Inflammatory macrophage treated with lipopolysaccharide for 4 hours (primary cell): ENCODE measurements around the gene KLHL4.
"Not testable (repeated sequence)": the region's sequence is repeated elsewhere in the genome, so short reads cannot be mapped to it uniquely, and the experiment has no call there.

Experiments
- DNase-seq: peaks from one replicate; pipeline ENCODE4 v3.0.0-alpha.2; 2020

The KLHL4 gene, protein sequence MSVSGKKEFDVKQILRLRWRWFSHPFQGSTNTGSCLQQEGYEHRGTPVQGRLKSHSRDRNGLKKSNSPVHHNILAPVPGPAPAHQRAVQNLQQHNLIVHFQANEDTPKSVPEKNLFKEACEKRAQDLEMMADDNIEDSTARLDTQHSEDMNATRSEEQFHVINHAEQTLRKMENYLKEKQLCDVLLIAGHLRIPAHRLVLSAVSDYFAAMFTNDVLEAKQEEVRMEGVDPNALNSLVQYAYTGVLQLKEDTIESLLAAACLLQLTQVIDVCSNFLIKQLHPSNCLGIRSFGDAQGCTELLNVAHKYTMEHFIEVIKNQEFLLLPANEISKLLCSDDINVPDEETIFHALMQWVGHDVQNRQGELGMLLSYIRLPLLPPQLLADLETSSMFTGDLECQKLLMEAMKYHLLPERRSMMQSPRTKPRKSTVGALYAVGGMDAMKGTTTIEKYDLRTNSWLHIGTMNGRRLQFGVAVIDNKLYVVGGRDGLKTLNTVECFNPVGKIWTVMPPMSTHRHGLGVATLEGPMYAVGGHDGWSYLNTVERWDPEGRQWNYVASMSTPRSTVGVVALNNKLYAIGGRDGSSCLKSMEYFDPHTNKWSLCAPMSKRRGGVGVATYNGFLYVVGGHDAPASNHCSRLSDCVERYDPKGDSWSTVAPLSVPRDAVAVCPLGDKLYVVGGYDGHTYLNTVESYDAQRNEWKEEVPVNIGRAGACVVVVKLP

GRCh38 chrX:87517571-87518141 lies at the start of gene KLHL4:
TSS of gene KLHL4 (plus strand) at chrX:87517802. CDS start at chrX:87517894, 92 bp downstream.
- no peak for DNase-seq

DNA sequence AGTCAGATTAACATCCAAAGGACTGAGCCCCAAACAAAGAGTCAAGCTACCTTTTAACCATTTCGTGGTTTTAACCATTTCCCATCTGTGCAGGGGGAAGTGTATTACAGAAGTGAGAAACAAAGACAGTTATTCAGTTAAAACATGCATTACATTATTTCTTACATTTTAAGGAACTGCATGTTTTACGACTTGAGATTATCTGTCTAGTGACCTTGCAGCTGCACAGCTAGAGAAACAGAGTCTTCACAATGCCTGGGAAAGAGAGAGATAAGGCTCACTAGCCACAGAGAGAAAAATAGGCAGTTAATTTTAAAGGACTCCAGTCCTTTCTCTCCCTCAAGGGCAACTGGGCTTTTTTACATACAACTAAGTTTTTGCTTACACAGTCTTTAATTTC lies 48.7 kb upstream of the KLHL4 start:
- no peak for DNase-seq

GRCh38 chrX:87475793-87476192 lies 41.8 kb upstream of the KLHL4 start:
- no peak for DNase-seq

GRCh38 chrX:87478703-87479102 lies 38.9 kb upstream of the KLHL4 start:
- DNase-seq, result not testable (repeated sequence)

- DNase-seq, result no peak
Measured at GRCh38 chrX:87489071-87489470, 28.5 kb upstream of the KLHL4 start.

- no peak for DNase-seq
Measured at GRCh38 chrX:87515836-87516235, 1.8 kb upstream of the KLHL4 start.

DNA sequence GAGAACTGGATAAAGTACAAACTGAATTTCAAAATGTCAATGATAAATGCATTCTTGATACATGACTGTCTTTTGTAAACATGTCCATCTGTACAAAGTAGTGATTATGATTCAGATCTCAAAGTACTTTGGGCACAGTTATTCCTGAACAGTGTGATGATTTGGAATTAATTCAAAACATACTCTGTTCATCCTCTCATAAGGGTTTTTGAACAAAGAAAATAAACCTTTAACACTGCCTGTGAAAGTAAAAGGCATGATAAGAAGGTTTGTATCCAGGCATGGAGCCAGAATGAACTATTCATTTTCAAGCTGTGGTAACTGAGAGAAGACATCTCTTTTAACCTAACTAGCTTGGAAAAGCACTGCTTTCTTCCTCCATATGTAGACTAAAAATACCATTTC lies 883 bp upstream of the KLHL4 start:
- no peak for DNase-seq

DNA sequence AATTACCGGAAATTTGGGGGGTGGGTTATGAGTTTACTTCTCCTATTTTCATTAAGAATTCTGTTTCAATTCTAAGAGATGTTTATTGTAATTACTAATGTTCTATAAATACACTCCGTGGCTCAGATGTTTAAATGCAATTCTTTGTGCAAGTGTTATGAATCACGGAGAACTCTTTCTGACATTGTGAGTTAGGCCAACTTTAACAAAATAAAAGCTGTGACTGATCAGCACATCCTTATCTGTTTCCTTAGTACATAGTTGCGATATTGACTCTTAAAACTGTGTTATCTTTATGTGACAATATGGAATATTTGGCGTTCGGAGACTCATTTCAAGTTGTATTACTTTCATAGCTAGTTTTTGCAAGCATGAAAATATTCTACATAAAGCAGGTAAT lies 902 bp downstream of the KLHL4 start:
- no peak for DNase-seq

DNA sequence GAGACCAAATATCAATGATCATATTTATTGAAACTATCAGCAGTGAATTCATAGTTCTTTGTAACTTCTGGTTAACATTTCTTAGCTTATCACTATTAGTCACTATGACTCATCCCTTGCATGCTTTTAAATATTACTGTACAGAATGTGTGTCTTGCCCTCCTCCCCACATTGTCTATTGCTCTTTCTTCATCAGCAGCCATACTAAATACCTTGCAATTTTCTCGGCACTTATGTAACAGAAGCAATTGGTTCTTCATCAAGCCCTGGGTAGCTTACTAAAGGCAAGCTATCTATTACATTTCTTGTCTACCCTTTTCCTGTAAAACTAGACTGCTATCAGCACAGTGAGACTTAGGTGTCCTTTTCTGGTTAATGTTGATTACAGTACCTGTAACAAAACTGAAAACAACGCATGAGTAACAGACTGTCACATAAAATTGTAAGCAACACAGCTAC lies 8.2 kb downstream of the KLHL4 start:
- no peak for DNase-seq

- no peak for DNase-seq
Measured at GRCh38 chrX:87526281-87526680, 8.7 kb downstream of the KLHL4 start.

DNA sequence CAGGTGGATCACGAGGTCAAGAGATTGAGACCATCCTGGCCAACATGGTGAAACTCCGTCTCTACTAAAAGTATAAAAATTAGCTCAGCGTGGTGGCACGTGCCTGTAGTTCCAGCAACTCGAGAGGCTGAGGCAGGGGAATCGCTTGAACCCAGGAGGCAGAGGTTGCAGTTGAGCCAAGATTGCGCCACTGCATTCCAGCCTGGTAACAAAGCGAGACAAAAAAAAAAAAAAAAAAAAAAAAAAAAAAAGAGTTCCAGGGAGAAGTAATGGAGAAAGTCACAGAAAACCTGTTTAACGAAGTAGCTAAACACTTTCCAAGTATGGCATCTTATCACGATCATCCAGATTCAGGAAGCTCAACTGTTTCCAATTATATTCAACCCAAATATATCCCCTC lies 10.9 kb downstream of the KLHL4 start:
- no peak for DNase-seq

- no peak for DNase-seq
Measured at GRCh38 chrX:87571964-87572363, 54.4 kb downstream of the KLHL4 start.

DNA sequence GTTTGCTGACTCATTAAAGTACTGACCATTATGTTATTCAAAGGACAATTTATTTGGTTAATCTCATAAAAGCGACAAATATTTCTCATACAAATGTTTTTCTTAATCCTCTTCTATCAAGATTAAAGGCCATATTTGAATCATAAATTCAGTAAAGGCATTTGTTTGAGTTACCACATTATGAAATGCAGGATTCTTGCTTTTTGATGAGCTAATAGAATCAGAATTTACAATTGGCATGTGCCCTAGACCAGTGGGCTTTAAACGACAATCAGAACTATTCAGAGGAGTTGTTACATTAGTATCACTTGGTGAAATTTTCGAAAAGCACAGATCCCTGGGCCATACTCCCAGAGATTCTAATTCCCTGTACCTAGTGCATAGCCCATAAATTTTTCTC lies 55.3 kb downstream of the KLHL4 start:
- DNase-seq, result no peak

- no peak for DNase-seq
Measured at GRCh38 chrX:87578978-87579377, 61.4 kb downstream of the KLHL4 start.

GRCh38 chrX:87580862-87581261 lies 63.3 kb downstream of the KLHL4 start:
- no peak for DNase-seq

GRCh38 chrX:87582453-87582852 lies 64.9 kb downstream of the KLHL4 start:
- no peak for DNase-seq

GRCh38 chrX:87583679-87584078 lies 66.1 kb downstream of the KLHL4 start:
- DNase-seq, result no peak

DNA sequence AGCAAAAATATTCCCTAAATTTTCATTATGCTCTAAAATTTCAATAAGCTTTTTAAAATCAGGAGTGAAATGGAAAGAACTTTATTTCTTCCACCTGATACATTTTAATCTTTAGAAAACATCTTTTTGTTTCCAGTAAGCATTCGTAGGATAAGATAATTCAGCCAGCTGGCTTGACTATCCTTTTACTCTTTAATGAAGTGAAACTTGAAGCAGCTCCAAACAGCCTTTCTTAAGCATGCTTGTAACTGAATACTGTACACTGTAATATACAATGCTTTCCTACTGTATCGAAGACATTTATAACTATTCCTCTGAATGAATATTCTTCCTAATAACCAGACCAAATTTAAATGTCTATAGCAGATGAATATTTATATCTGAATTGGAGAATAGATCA lies 98.8 kb downstream of the KLHL4 start:
- no peak for DNase-seq

DNA sequence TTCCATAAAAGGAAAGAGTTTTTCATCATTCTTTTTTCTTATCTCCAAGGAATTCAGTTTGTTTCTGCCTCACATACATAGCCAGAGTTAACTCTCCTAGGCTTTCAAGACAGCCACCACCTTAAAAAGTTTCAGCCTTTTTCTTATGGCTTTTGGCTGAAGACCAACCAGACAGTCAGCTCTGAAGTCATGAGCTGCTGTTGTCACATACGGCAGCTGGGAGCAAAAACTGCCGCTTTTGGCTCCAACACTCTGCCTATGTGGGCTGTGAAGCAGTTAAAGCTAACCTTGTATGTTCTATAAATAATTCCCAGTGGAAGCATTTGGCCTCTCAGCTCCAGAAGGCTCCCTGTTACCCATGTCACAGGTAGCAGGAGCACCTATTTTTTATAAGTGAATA lies 104.1 kb downstream of the KLHL4 start:
- DNase-seq, result no peak

- DNase-seq, result no peak
Measured at GRCh38 chrX:87626996-87627395, 109.4 kb downstream of the KLHL4 start.

- DNase-seq, result no peak
Measured at GRCh38 chrX:87634361-87634760, 116.8 kb downstream of the KLHL4 start.

DNA sequence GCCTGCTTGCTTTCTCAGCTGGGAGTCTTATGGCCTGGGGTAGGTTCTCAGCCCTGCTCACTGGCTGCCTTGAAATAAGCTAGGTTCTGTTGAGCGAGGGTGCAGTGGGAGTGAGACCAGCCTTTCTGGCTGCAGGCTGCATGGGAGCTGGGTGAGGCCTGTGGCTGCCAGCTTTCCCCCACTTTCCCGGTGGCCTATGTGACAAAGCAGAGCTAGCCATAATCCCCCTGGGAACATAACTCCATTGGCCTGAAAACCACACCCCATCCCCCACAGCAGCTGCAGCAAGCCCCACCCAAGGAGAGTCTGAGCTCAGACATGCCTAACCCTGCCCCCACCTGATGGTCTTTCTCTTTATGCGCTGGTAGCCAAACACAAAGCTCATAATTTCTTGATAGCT lies 118.9 kb downstream of the KLHL4 start:
- no peak for DNase-seq

GRCh38 chrX:87641439-87641838 lies 123.8 kb downstream of the KLHL4 start:
- not testable (repeated sequence) for DNase-seq

GRCh38 chrX:87661761-87662160 lies 144.2 kb downstream of the KLHL4 start:
- DNase-seq, result no peak
